GM19099 (cell line): ENCODE measurements around the gene WDR38.

ENCODE experiments used
- POLR2A ChIP-seq: IDR thresholded peaks from 3 replicates; pipeline ENCODE4 v1.6.1; 2011; ENCODE audit warnings: low read depth; ENCODE audit not compliant: insufficient read length; ENCODE audit errors: extremely low read depth

WDR38 gene

DNA sequence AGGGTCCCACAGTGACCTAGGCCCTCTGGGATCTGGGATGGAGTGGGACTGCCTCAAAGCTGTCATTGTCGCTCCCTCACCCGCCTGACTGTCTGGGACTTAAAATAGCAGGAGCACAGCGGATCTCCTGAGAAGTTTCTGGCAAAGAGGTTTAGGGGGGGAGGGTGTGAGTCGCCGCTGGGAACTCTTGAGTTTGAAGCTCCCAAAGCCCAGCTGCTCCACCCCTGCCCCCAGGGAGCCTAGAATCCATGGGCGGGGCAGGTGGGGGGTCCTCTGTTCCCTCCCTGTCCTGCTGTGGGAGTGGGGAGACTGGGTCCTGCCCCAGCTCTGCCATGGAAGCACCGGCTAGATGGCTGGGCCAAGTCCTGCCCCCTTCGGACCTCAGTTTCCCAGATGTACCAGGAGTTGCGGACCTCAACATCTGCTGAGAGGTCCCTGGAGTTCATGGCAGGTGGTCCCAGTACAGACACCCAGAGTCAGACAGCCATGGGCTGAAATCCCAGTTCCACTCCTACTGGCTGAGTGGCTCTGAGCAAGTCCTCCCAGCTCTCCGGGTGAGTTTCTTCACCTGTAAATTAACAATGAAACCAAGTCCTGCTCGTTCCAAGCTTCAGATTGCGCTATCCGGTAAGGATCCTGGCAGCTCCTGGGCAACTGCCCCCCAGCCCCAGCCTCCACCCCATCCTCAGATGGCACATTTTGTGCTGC, 985 bp upstream of the WDR38 start:
- TF ChIP-seq POLR2A: no peak

DNA sequence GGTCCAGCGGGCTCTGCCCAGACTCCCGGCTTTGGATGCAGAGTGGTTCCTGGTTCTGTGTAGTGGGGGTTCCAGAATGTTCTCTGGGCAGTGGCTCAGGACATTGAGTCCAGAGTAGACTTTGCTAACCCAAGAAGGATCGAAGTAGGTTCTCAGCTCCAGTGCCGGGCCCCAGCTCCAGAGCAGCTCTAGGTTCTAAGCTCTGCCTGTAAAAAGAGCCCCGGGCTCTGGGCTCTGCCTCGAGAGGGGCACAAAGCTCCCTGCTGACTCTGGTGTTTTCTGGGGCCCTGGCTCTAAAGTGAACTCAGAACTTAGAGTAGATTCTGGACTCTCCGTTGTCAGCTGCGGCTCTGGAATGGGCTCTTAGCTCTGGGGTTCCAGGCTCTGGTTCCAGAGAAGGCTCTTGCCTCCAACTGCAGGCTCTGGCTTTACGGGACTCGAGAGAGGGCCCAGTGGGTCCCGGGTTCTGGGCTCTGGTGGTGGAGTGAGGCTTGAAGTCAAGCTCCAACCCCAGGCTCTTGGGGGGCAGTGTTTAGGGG, 414 bp downstream of the WDR38 start:
- TF ChIP-seq POLR2A: no peak

DNA sequence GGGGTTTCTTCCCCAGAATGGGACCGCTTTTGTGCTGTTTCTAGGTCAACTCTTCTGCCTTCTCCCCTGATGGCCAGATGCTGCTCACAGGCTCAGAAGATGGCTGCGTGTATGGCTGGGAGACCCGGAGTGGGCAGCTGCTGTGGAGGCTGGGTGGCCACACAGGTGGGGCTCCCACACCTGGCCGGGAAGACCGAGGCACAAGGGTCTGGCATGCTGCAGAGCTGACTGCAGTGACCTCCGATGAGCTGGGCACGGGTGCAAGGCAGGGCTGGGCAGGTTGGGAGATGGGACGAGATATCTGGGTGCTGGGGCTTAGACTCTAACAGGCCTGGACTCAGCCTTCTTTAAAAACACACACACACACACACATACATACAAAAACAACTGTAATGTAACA, 901 bp downstream of the WDR38 start:
- no peak for TF ChIP-seq POLR2A

GRCh38 chr9:124854822-124855221, 1.6 kb downstream of the WDR38 start:
- no peak for TF ChIP-seq POLR2A

DNA sequence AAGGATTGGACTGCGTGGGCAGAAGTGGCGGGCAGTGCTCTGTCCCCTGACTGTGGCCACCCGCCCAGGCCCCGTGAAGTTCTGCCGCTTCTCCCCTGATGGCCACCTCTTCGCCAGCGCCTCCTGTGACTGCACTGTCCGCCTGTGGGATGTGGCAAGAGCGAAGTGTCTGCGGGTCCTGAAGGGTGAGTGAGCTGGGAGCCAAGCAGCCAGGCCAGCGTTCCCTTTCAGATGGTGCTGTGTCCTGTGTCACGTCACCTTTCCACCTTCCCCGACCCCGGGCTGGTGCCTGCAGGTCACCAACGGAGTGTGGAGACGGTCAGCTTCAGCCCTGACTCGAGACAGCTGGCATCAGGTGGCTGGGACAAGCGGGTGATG, 2.3 kb downstream of the WDR38 start:
- TF ChIP-seq POLR2A: no peak

GRCh38 chr9:124855944-124856765, 2.9 kb downstream of the WDR38 start:
- no peak for TF ChIP-seq POLR2A

- no peak for TF ChIP-seq POLR2A
Measured at GRCh38 chr9:124857533-124858162, 4.4 kb downstream of the WDR38 start.

GRCh38 chr9:124858330-124859046, 5.2 kb downstream of the WDR38 start:
- TF ChIP-seq POLR2A: no peak

DNA sequence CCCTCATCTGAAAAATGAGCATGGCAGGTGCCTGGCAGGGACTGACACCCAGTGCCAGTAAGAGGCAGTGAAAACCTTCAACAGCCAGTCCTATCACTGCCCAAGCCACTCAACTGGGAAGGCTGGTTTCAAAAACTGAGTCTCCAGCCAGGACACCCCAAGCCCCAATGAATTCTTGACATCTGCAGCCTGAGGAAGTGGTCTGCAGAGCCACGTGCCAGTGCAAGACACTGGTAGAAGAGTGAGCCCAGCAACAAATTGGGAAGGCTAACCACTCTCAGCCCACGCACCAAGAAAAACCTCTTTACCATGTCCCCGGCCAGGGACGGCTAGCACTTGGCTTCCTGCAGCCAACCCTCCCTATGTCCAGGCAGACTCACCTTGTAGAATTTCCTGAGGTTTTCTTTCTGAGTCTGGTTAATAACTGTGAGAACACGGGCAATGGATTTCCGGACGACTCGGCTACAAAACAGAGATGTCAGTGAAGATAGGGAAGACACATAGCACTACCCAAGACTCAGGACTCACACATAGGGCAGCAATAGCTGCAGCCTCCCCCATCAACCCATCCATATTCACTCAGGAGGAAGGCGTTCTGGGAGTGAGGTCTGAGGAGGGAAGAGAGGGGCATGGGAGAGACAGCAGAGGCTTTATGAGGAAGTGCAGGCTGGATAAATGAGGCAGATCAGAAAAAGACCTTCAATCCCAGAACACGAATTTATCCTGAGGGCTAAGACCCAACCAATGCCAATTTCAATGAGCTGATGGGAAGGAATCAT, 6.7 kb downstream of the WDR38 start:
- no peak for TF ChIP-seq POLR2A

- TF ChIP-seq POLR2A: no peak
Measured at GRCh38 chr9:124860582-124861341, 7.5 kb downstream of the WDR38 start.

- peak; percentile 98 for TF ChIP-seq POLR2A
Measured at GRCh38 chr9:124861342-124862229, 8.3 kb downstream of the WDR38 start, which contains the start of the genes ARPC5L and RPL35. ARPC5L (plus strand) TSS chr9:124862130; CDS start chr9:124869291, 7,161 bp downstream. RPL35 (minus strand) TSS chr9:124861957; CDS start chr9:124861912, 45 bp downstream.

DNA sequence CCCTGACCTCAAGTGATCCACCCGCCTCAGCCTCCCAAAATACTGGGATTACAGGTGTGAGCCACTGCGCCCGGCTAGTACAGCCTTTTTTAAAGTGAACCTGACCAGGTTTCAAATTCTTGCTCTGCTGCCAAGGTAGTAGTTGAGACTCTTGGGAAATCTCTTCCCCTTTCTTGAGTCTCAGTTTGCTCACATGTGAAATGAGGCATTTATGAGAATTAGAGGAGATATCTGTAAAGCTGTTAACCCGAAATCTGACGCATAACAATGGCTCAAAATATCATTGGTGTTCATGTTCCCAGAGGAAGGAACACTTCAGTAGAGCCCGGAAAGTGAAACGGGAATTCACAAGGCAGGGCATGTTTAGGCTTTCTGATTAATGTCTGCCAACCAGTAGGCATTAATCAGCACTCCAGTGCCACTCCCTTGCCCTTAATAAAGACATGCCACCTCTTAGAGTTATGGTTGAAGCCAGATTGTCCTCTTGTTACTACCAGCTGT, 10.2 kb downstream of the WDR38 start:
- no peak for TF ChIP-seq POLR2A
